Left cardiac atrium (tissue), 4 donors: Measurements from ENCODE around the gene TXNDC11. TPM values are rescaled to one million over a fixed set of nuclear protein-coding genes. Genes with fewer than 3 reads are reported as not detected.
A peak's percentile ranks its signal among the peaks of the same experiment; 100 is the strongest.

Experiments used
- ATAC-seq, 2 donors: fragments of 200-7000 bp; cut with Tn5 transposase; one replicate each; pipeline ENCODE4 v1.9.1; 2020; ENCODE audit warnings: mild to moderate bottlenecking in 2 of 2, moderate library complexity in 2 of 2
- DNase-seq: peaks from one replicate; pipeline ENCODE4 v3.0.0-alpha.2; 2020
- intact Hi-C, 2 donors: fragments of 100-400 bp; cut with DNase I; formaldehyde crosslinking; loops; one replicate each; pipeline versions ENCODE4 v1.14.1 to v1.15.1; 2022 to 2023
- total RNA-seq, 2 donors: library from RNA; stranded (reverse); fragmentation: NEBNext Ultra II Directional; extraction: Animal tissue kit (Norgen Biotek cat#: 25700); gene quantifications; one replicate each; pipeline ENCODE4 v1.2.1, GENCODE V29; 2021
- donor health status: DM: no; HTN: yes; CAD: no.
- donor health status: DM: no; HTN: yes; CAD: no; lungs with severe emphysema.
- donor health status: DM: yes; HTN: yes; CAD: no.
- donor health status: Dilated cardiomyopathy.

Gene TXNDC11
- total RNA-seq, 2 donors from 2014 or later = 21.8 to 30.4 TPM

DNA sequence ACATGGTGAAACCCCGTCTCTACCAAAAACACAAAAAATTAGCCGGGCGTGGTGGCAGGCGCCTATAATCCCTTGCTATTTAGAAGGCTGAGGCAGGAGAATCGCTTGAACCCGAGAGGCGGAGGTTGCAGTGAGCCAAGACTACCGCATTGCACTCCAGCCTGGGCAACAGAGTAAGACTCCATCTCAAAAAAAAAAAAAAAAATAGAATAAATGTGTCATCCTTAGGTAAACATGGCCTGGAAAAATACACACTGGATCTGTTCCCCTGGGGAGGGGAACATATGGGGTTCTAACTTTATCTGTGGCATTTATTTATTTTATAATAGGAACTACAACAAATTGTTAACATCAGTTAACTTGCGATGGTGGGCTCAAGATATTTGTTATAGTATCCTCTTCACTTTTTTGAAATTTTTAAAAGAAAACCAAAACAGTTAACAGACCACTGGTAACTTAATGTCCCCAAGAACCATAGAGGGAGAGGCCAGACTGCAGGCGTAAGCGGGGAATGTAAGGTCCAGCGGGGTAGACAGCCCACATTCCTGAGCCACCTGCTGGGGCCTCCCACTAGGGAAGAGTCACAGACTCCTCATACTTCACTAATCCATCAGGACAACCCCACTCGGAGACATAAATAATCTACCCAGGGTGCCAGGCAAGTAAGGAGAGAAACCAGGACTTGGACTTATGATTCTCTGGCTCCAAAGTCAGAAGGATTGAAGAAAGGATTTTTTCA lies 12.5 kb upstream of the TXNDC11 start:
- no peak for ATAC-seq
- no peak for DNase-seq
- intact Hi-C loops = no loop called here

DNA sequence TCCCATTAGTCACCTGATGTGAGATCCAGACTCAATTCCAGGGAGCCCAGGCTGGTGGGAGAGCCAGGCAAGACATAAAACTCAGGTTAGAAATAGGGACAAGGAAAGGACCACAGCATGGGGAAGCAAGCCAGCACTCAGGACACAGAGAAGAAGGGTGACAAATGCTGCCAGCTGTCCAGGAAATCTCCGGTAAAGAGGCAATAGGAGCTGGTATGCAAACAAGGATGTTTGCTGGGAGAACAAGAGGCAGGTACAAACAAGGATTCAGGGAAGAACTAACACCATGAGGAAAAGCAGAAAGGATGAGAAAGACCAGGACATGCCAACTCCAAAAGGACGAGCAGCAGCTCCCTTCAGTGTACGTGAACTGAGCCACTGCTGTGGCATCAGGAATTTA lies 10.2 kb upstream of the TXNDC11 start:
- DNase-seq (no peak), ATAC-seq (no peak)
- intact Hi-C loops = no loop called here

DNA sequence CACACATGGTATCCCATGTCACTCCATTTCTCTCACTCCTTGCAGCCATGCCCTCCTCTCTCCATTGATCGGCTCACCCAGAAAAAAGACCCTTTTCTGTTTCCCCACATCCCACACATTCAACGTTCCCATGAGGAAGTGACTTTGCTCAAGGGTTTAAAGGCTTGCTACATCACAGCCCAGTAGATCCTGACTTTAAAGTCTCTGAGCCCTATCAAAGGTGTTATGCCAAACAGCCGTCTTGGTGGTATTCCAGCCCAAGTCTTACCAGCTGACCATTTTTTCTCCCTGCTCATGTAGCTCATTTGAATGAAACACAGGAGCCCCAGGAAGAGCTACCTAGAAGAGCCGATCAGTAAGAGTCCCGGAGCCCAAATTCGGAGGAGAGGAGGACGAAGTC lies 7.4 kb upstream of the TXNDC11 start:
- DNase-seq (no peak), ATAC-seq (no peak)
- intact Hi-C loops = no loop called here

DNA sequence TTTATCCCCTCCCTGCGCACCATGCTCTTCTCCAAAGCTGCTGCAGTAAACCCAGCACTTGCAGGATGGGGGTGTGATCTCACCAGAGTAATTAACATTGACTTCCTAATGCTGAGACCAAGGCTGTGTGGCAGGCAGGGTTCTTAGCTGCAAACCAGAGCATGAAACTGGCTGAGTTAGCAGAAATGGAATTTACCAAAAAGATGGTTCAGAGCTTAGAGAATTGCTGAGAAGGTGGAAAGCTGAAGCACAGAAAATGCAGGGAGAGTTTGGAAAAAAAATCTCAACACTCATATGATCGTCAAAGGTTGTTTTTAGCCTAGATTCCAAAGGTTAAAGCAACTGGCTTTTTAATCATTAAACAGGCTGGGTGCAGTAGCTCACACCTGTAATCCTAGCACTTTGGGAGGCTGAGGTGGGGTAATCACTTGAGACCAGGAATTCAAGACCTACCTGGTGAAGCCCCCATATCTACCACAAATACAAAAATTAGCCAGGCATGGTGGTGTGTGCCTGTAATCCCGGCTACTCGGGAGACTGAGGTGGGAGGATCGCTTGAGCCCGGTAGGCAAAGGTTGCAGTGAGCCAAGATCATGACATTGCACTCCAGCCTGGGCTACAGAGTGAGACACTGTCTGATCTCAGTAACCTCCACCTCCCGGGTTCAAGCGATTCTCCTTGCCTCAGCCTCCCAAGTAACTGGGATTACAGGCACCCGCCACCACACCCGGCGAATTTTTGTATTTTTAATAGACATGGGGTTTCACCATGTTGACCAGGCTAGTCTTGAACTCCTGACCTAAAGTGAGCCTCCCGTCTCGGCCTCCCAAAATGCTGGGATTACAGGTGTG lies 6.0 kb upstream of the TXNDC11 start:
- ATAC-seq = no peak
- DNase-seq = no peak
- intact Hi-C loops = no loop called here

DNA sequence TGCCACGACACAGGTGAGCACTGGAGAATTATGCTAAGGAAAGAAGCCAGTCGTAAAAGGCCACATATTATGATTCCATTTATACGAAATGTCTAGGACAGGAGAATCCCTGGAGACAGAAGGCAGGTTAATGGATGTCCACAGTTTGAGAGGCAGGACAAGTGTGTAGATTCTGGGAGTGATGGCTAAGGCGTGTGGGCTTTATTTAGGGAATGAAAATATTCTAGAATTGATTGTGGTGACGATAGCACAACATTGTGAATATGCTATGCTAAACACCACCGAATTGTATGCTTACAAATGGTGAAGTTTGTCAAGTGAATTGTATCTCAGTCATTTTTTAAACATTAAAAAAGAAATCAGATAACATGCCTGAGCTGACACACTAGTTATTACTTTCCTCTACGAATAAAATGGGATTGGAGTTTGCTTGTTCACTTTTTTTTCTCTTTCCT lies 5.3 kb upstream of the TXNDC11 start:
- ATAC-seq (no peak), DNase-seq (no peak)
- intact Hi-C loops = no loop called here

DNA sequence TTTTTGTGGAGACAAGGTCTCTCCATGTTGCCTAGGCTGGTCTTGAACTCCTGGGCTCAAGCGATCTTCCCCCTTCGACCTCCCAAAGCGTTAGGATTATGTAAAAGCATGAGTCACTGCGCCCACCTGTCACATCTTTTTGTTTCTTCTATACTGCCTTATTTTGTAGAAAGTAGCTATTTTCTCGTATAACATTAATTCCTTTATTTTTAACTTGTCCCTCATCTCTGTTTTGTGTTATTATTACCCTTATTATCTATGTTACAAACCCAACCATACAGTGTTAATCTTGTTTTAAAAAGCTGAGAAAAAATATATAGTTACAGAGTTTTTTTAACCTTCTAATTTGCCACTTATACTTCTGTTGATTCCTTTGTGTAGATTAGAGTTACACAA lies 1.4 kb upstream of the TXNDC11 start:
- no peak for DNase-seq
- intact Hi-C loops = loop anchor here in 1 of 2 donors (5.0 kb wide), 1 partner anchor 53 kb away; the partner anchor contains the start of gene ZC3H7A
- ATAC-seq = no peak

DNA sequence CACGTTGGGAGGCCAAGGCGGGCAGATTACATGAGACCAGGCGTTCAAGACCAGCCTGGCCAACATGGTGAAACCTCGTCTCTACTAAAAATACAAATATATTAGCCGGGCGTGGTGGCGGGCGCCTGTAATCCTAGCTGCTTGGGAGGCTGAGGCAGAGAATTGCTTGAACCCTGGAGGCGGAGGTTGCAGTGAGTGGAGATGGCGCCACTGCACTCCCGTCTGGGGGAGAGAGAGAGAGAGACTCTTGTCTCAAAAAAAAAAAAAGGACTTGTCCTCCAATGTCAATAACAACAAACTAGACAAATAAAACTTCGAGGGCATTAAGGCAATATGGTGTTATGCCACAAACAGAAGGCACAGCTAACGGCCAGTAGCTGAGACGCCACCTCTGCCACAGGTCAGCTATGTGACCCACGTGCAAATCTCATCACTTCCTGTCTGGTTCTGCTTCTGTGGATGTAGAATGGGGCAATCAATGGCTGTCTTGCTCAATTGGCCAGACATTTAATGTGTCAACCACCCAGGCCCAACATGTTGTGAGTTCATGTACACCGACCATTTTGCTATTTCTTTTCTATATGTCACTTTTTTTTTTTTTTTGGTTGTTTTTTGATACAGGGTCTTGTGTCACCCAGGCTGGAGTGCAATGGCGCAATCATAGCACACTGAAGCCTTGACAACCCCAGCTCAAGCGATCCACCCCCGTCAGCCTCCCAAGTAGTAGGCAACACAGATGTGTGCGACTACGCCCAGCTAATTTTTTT lies 834 bp upstream of the TXNDC11 start:
- peak in 1 of 2 donors; percentile 4 for ATAC-seq
- DNase-seq = peak; percentile 52
- intact Hi-C loops = loop anchor here in 1 of 2 donors (5.0 kb wide), 1 partner anchor 54 kb away; the partner anchor contains the start of gene ZC3H7A

DNA sequence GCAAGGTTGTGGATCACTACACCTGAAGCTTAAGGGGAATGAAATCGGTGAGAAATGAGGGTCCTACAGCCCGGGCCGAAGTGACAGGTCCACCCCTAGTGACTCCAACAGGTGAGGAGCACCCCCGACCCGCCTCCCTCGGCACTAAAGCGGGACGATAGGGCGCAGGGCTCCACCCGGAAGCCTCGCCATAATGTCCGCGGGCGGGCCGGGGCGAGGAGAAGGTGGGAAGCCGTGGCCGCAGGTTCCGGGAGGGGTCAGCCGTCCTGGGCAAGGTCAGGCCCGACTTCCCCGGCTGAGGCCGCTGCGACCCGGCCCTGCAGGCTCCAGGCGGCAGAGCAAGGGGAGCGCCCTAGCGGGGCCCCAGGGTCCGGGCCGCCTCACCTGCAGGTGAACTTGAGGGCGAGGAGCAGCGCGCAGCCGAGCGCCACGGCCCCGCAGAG lies 543 bp downstream of the TXNDC11 start:
- intact Hi-C loops = loop anchor here in 1 of 2 donors (5.0 kb wide), 1 partner anchor 55 kb away; the partner anchor contains the start of gene ZC3H7A
- peak; percentile 54 for DNase-seq

DNA sequence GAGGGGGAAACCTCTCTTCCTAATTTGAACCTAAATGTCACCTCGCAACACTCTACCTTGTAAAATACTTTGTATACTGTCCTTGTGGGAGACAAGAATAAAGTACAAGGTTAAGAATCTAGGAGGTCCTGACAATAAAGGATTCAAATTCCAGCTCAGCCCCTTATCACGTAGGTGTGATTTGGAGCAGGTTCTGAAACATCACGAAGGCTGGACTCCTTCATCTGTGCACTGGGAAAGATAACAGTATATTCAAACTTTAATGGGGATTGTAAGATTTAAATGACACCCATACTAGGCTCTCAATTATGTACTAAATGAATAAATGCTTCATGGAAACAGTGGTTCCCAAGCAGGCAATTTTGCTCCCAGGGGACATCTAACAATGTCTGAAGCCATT lies 2.1 kb downstream of the TXNDC11 start:
- no peak for ATAC-seq
- intact Hi-C loops = loop anchor here in 1 of 2 donors (5.0 kb wide), 1 partner anchor 57 kb away; the partner anchor contains the start of gene ZC3H7A
- no peak for DNase-seq

More for the DNA sequence above, 543 bp downstream of the TXNDC11 start:
- ATAC-seq = peak; percentile 17 to 32

DNA sequence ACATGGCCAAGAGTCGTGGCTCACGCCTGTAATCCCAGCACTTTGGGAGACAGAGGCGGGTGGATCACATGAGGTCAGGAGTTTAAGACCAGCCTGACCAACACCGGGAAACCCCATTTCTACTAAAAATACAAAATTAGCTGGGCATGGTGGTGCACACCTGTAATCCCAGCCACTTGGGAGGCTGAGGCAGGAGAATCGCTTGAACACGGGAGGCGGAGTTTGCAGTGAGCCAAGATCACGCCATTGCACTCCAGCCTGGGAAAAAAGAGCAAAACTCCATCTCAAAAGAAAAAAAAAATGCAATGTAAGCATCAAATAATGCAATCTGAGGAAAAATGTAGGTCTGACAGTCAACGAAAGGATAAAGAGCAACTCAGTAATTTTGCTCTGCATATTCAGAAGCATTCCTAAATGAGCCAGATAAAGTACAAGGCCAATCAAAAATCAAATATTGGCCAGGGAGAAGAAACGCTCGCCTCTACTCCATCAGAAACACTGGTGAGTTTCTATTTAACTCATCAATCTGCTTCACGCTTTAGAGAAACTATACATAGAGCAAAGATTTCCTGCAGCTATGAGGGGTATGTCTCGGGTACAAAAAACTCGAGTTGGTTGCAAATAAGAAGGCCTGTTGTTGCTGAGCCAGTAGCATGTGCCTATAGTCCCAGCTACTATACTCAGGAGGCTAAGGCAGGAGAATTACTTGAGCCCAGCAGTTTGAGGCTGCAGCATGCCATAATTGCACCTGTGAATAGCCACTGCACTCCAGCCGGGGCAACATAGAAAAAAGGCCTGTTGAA lies 3.7 kb downstream of the TXNDC11 start:
- no peak for DNase-seq
- ATAC-seq = no peak
- intact Hi-C loops = no loop called here

DNA sequence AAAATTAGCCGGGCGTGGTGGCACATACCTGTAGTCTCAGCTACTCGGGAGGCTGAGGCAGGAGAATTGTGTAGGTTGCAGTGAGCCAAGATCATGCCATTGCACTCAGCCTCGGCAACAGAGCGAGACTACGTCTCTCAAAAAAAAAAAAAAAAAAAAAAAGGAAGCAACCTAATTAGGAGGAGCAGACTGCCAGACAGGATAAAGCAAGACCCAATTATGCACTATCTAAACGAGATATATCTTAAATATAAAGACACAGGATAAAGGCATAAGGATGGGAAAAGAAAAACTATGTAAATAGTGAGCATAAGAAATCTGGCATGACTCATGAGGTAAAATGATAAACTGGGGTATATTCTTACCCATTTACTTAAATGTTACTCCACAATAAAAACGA lies 4.9 kb downstream of the TXNDC11 start:
- intact Hi-C loops = no loop called here
- no peak for DNase-seq
- ATAC-seq = no peak

DNA sequence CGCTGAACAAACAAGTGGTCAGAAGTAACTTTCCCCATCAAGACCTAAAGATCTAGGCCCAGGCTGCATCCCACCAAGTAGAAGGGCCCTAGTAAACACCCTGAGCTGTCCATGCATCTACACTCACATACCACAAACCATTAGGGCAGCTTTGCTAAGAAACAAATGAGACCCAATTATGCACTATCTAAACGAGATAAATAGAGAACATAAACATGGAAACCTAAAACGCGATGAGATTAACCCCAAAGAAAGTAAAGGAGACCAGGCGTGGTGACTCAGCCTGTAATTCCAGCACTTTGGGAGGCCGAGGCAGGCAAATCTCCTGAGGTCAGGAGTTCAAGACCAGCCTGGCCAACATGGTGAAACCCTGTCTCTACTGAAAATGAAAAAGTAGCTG lies 5.8 kb downstream of the TXNDC11 start:
- ATAC-seq (no peak), DNase-seq (no peak)
- intact Hi-C loops = no loop called here

DNA sequence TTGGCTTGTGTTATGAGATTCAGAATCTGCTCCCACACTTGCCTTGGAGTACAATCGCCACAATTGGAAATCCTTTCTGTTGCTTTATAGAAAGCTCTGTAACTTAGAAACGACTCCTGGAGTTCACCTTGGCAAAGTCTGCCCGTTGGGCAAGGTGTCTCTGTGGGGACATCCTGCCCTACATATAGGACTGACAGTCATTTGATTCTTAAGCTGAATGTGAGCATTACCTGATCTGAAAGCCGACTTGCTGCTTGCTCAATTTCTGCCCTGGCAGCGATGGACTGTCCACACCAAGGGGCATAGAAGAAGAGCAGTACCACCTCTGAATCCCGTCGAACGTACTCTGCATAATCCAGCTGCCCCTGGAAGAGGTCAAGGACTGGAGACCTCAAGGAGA lies 6.9 kb downstream of the TXNDC11 start:
- ATAC-seq = no peak
- no peak for DNase-seq
- intact Hi-C loops = no loop called here

DNA sequence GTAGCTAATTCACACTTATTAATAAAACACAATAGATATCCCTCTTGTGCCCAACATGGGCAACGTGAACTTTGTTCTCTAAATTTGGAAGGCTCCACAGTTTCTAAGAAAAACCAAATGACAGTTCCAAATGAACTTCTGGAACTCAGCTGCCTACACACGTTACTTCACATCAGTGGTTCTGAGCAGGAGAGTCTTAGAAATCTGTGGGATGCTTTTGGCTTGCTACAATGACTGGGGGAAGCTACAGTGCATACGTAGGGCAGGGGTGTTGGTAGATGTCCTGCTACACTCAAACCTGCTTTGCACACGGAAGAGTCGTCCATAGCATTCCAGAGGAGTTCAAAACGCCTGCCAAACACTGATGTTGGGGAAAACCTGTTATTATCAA lies 8.0 kb downstream of the TXNDC11 start:
- ATAC-seq = peak in 1 of 2 donors; percentile 4
- intact Hi-C loops = no loop called here
- no peak for DNase-seq

DNA sequence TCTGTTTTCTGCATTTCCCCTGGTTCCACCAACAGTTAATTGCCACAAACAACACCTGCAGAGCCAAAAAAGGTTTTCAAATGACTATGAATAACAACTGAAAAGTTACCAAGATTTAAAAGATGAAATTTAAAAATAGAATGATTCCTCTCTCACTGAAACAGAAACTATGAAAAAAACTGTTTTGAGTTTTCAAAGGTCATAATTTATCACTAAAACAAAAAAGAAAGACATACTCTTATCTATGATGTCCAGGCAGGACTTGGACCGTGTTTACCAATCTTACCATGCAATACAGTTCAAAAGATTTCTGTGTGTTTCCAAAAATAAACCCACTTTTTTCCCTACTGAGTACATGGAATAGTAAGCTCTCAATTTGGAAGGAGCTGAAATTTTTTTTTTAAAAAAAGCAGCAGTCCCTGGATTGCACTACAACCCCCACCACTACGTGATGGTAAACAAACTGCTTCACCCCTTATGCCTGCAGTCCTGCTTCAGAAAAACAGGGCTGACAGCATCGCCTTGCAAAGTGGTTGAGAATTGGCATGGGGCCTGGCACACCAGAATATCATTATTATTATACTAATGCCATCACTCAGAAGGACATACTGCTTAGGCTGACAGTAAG lies 8.5 kb downstream of the TXNDC11 start:
- DNase-seq (no peak), ATAC-seq (peak; percentile 46 to 47)
- intact Hi-C loops = no loop called here

DNA sequence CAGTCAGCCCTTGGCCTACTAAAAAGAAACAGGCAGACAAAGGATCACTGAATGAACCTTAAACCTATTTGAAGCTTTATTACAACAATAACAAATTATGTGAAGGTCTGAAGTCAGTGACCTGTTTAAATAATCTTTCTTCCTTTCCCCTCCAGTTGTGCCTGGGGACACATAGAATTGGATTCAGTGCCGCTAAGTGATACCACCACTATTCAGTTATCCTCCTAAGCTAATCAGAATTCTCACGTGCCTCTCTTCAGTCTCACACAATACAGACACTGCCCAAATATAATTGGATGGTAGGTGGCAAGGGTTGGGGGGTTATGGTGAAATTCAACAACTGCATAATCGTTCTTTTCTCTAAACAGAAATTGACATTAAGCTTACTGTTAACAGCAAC lies 11.4 kb downstream of the TXNDC11 start:
- intact Hi-C loops = no loop called here
- no peak for ATAC-seq

DNA sequence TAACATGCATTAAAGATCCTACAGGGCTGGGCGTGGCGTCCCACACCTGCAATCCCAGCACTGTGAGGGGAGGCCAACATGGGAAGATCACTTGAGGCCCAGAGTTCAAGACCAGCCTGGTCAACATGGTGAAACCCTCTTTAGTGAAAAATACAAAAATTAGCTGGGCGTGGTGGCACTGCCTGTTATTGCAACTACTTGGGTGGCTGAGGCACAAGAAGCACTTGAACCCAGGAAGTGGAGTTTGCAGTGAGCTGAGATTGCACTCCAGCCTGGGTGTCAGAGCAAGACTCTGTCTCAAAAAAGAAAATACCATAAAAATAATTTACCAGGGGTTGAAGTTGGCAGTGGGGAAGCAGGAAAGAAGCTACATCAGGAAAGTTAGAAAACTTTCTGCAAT lies 12.9 kb downstream of the TXNDC11 start:
- intact Hi-C loops = no loop called here
- no peak for ATAC-seq
- no peak for DNase-seq

More for the DNA sequence above, 11.4 kb downstream of the TXNDC11 start:
- no peak for DNase-seq
